ENCODE data around the gene DVL1. TPM values are rescaled to one million over a fixed set of nuclear protein-coding genes. Genes with fewer than 3 reads are reported as not detected.

The DVL1 gene
- total RNA-seq, 1 experiment from 2014 or later, result 91.4 TPM

DNA sequence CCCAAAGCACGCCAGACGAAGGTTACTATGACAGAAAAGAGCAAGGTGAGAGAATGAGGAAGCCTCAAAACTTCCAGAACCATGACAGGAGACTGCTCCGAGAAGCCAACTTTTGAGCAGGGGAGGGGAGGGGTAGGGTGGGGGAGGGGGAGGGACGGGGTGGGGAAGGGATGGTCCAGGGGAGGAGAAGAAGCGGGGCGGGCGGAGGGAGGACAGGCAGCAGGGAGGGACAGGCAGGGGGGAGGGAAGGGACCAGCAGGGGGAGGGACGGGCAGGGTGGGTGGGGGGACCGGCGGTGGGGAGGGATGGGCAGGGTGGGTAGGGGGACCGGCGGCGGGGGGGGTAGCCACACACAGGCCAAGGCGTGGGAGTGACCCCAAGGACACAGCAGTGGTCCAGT, 26.8 kb downstream of the DVL1 start:
- DNase-seq (ENCODE audit: low spot score) (no peak), ATAC-seq (no peak)
- ChIA-PET CTCF (no interaction called here), POLR2A (no interaction called here)
- Mint-ChIP-seq H3K27ac (peak overlapping the region; percentile 41; the same call in 1 of the 2 replicates), H3K27me3 (ENCODE audit: low read depth) (no peaks in the 10 kb centered on the region), H3K36me3 (peaks cover 9% of the 10 kb centered on the region), H3K4me1 (peaks cover 11% of the 10 kb centered on the region), H3K4me3 (peak overlapping the region; percentile 64), H3K9me3 (no peaks in the 10 kb centered on the region)
- TF ChIP-seq, protein P1, sequence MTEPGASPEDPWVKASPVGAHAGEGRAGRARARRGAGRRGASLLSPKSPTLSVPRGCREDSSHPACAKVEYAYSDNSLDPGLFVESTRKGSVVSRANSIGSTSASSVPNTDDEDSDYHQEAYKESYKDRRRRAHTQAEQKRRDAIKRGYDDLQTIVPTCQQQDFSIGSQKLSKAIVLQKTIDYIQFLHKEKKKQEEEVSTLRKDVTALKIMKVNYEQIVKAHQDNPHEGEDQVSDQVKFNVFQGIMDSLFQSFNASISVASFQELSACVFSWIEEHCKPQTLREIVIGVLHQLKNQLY (CRISPR knock-in tag; IDR thresholded peaks at IDR 0.05), result no peak
- TF ChIP-seq, protein P2, sequence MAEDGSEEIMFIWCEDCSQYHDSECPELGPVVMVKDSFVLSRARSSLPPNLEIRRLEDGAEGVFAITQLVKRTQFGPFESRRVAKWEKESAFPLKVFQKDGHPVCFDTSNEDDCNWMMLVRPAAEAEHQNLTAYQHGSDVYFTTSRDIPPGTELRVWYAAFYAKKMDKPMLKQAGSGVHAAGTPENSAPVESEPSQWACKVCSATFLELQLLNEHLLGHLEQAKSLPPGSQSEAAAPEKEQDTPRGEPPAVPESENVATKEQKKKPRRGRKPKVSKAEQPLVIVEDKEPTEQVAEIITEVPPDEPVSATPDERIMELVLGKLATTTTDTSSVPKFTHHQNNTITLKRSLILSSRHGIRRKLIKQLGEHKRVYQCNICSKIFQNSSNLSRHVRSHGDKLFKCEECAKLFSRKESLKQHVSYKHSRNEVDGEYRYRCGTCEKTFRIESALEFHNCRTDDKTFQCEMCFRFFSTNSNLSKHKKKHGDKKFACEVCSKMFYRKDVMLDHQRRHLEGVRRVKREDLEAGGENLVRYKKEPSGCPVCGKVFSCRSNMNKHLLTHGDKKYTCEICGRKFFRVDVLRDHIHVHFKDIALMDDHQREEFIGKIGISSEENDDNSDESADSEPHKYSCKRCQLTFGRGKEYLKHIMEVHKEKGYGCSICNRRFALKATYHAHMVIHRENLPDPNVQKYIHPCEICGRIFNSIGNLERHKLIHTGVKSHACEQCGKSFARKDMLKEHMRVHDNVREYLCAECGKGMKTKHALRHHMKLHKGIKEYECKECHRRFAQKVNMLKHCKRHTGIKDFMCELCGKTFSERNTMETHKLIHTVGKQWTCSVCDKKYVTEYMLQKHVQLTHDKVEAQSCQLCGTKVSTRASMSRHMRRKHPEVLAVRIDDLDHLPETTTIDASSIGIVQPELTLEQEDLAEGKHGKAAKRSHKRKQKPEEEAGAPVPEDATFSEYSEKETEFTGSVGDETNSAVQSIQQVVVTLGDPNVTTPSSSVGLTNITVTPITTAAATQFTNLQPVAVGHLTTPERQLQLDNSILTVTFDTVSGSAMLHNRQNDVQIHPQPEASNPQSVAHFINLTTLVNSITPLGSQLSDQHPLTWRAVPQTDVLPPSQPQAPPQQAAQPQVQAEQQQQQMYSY (CRISPR knock-in tag; IDR thresholded peaks at IDR 0.05), result no peak
- TF ChIP-seq, protein P3, sequence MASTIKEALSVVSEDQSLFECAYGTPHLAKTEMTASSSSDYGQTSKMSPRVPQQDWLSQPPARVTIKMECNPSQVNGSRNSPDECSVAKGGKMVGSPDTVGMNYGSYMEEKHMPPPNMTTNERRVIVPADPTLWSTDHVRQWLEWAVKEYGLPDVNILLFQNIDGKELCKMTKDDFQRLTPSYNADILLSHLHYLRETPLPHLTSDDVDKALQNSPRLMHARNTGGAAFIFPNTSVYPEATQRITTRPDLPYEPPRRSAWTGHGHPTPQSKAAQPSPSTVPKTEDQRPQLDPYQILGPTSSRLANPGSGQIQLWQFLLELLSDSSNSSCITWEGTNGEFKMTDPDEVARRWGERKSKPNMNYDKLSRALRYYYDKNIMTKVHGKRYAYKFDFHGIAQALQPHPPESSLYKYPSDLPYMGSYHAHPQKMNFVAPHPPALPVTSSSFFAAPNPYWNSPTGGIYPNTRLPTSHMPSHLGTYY (CRISPR knock-in tag; IDR thresholded peaks at IDR 0.05), result no peak
- TF ChIP-seq JUN (CRISPR knock-in tag; IDR thresholded peaks at IDR 0.05) (no peak), GRHL2 (CRISPR knock-in tag; IDR thresholded peaks at IDR 0.05; ENCODE audit: insufficient replicate concordance, severe bottlenecking) (no peak), KAT7 (CRISPR knock-in tag; IDR thresholded peaks at IDR 0.05; ENCODE audit: borderline replicate concordance) (no peak)

DNA sequence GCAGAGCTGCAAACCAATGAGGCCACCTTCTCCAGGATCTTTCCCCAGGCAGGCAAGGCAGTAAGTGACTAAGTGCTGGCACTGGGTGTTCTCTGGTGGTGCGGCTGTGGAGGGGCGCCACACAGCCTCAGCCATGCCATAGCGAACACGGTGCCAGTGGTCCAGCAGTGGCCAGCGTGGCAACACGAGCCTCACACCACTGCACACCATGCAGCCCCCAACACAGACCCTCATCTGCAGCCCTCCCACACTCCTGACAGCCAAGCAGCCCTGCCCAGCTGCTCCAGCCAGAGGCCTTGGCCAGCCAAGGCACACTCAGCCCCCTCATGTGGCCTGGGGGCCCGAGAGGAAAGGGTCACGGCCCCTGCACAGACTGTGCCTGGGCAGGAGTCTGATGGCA, 27.7 kb downstream of the DVL1 start:
- H3K4me3 Mint-ChIP-seq, result no peak overlapping the region
- peaks cover 11% of the 10 kb centered on the region for H3K4me1 Mint-ChIP-seq
- ChIA-PET CTCF (no interaction called here), POLR2A (no interaction called here)
- TF ChIP-seq PRRX2 (CRISPR knock-in tag; IDR thresholded peaks at IDR 0.05), result no peak
- TF ChIP-seq, protein P4, sequence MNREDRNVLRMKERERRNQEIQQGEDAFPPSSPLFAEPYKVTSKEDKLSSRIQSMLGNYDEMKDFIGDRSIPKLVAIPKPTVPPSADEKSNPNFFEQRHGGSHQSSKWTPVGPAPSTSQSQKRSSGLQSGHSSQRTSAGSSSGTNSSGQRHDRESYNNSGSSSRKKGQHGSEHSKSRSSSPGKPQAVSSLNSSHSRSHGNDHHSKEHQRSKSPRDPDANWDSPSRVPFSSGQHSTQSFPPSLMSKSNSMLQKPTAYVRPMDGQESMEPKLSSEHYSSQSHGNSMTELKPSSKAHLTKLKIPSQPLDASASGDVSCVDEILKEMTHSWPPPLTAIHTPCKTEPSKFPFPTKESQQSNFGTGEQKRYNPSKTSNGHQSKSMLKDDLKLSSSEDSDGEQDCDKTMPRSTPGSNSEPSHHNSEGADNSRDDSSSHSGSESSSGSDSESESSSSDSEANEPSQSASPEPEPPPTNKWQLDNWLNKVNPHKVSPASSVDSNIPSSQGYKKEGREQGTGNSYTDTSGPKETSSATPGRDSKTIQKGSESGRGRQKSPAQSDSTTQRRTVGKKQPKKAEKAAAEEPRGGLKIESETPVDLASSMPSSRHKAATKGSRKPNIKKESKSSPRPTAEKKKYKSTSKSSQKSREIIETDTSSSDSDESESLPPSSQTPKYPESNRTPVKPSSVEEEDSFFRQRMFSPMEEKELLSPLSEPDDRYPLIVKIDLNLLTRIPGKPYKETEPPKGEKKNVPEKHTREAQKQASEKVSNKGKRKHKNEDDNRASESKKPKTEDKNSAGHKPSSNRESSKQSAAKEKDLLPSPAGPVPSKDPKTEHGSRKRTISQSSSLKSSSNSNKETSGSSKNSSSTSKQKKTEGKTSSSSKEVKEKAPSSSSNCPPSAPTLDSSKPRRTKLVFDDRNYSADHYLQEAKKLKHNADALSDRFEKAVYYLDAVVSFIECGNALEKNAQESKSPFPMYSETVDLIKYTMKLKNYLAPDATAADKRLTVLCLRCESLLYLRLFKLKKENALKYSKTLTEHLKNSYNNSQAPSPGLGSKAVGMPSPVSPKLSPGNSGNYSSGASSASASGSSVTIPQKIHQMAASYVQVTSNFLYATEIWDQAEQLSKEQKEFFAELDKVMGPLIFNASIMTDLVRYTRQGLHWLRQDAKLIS (CRISPR knock-in tag; IDR thresholded peaks at IDR 0.05; ENCODE audit: borderline replicate concordance), result no peak
- H3K36me3 Mint-ChIP-seq, result peaks cover 11% of the 10 kb centered on the region
- no peaks in the 10 kb centered on the region for H3K9me3 Mint-ChIP-seq
- no peak for DNase-seq (ENCODE audit: low spot score)
- H3K27me3 Mint-ChIP-seq (ENCODE audit: low read depth), result no peaks in the 10 kb centered on the region
- ATAC-seq, result no peak
- no peak overlapping the region for H3K27ac Mint-ChIP-seq

DNA sequence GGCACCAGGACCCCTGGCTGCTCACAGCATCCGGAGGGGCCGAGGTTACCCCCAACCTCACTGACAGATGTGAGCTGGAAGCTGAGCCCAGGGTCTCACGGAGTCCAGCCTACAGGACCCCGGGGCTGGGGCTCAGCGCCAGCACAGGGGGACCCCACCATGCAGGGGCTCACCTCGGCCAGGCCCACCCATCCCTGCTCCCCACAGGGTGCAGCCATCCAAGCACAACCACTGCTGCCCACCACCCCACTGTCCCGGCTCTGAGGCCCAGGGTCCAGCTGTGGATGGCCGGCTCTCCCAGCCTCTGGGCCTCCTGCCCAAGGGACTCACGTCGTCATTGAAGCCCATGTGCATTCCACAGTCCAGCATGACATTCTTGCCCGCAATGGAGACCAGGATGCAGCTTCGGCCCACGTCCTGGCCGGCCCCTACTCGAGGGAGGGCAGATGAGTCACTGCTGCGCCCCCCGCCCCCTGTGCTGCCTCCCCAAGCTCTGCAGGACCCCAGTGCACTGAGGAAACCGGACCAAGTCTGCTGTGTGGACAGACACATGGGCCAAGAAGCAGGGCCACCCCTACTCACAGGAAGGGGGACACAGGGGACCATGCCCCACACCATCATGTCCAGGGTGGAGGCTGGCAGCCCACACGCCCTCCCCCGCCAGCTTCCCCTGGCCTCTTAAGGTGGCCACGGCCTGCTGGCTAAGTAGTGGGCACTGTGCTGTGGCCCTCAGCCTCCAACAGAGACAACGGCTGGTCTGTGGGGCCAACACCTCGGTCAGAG, 28.4 kb downstream of the DVL1 start:
- peaks cover 11% of the 10 kb centered on the region for H3K36me3 Mint-ChIP-seq
- ChIA-PET POLR2A (no interaction called here), CTCF (no interaction called here)
- H3K27ac Mint-ChIP-seq, result no peak overlapping the region
- H3K9me3 Mint-ChIP-seq, result no peaks in the 10 kb centered on the region
- H3K4me1 Mint-ChIP-seq, result peaks cover 15% of the 10 kb centered on the region
- ATAC-seq (no peak), DNase-seq (ENCODE audit: low spot score) (no peak)
- H3K27me3 Mint-ChIP-seq (ENCODE audit: low read depth), result no peaks in the 10 kb centered on the region
- H3K4me3 Mint-ChIP-seq, result no peak overlapping the region
- TF ChIP-seq ZNF232 (CRISPR knock-in tag; IDR thresholded peaks at IDR 0.05), result no peak
- TF ChIP-seq, protein P5, sequence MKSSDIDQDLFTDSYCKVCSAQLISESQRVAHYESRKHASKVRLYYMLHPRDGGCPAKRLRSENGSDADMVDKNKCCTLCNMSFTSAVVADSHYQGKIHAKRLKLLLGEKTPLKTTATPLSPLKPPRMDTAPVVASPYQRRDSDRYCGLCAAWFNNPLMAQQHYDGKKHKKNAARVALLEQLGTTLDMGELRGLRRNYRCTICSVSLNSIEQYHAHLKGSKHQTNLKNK (CRISPR knock-in tag; IDR thresholded peaks at IDR 0.05), result no peak
- TF ChIP-seq FOXK1 (CRISPR knock-in tag; IDR thresholded peaks at IDR 0.05), result no peak
- no peak for TF ChIP-seq SOX15 (CRISPR knock-in tag; IDR thresholded peaks at IDR 0.05)
- TF ChIP-seq, protein P6, sequence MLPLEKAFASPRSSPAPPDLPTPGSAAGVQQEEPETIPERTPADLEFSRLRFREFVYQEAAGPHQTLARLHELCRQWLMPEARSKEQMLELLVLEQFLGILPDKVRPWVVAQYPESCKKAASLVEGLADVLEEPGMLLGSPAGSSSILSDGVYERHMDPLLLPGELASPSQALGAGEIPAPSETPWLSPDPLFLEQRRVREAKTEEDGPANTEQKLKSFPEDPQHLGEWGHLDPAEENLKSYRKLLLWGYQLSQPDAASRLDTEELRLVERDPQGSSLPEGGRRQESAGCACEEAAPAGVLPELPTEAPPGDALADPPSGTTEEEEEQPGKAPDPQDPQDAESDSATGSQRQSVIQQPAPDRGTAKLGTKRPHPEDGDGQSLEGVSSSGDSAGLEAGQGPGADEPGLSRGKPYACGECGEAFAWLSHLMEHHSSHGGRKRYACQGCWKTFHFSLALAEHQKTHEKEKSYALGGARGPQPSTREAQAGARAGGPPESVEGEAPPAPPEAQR (CRISPR knock-in tag; IDR thresholded peaks at IDR 0.05), result no peak
- no peak for TF ChIP-seq FOXJ3 (CRISPR knock-in tag; IDR thresholded peaks at IDR 0.05; ENCODE audit: borderline replicate concordance)
- TF ChIP-seq, protein P4 (CRISPR knock-in tag; IDR thresholded peaks at IDR 0.05; ENCODE audit: borderline replicate concordance), result no peak

Measured in WTC11 (cell line).